ENCODE results near the gene LYRM9.
"Not testable (repeated sequence)": the region's sequence is repeated elsewhere in the genome, so short reads cannot be mapped to it uniquely, and the experiment has no call there.

LYRM9 gene

GRCh38 chr17:27906226-27906580 lies 13.0 kb upstream of the LYRM9 start:
- DNase-seq (no peak), ATAC-seq (no peak)

GRCh38 chr17:27905447-27906225 lies 12.5 kb upstream of the LYRM9 start:
- no peak for DNase-seq
- ATAC-seq = no peak

GRCh38 chr17:27904534-27905446 lies 11.6 kb upstream of the LYRM9 start:
- DNase-seq (no peak), ATAC-seq (no peak)

- no peak for DNase-seq
- ATAC-seq = no peak
Observed at GRCh38 chr17:27904114-27904513, 10.9 kb upstream of the LYRM9 start.

GRCh38 chr17:27899525-27899924 lies 6.4 kb upstream of the LYRM9 start:
- ATAC-seq = no peak

GRCh38 chr17:27898096-27898495 lies 4.9 kb upstream of the LYRM9 start:
- no peak for ATAC-seq
- no peak for DNase-seq

More at GRCh38 chr17:27899525-27899924, 6.4 kb upstream of the LYRM9 start:
- DNase-seq = no peak

- DNase-seq = no peak
- no peak for ATAC-seq
Observed at GRCh38 chr17:27896701-27897100, 3.5 kb upstream of the LYRM9 start.

GRCh38 chr17:27895940-27896535 lies 2.9 kb upstream of the LYRM9 start:
- no peak for DNase-seq
- no peak for ATAC-seq

- no peak for ATAC-seq
- DNase-seq = no peak
Observed at GRCh38 chr17:27895123-27895895, 2.1 kb upstream of the LYRM9 start.

- DNase-seq = no peak
- no peak for ATAC-seq
Observed at GRCh38 chr17:27893841-27894503, 807 bp upstream of the LYRM9 start.

- DNase-seq (no peak), ATAC-seq (no peak)
Observed at GRCh38 chr17:27892542-27892865, 661 bp downstream of the LYRM9 start.

- no peak for ATAC-seq
- no peak for DNase-seq
Observed at GRCh38 chr17:27891841-27892240, 1.3 kb downstream of the LYRM9 start.

- no peak for DNase-seq
- no peak for ATAC-seq
Observed at GRCh38 chr17:27889711-27890251, 3.4 kb downstream of the LYRM9 start.

GRCh38 chr17:27888945-27889344 lies 4.2 kb downstream of the LYRM9 start:
- no peak for ATAC-seq
- no peak for DNase-seq

GRCh38 chr17:27888067-27888466 lies 5.1 kb downstream of the LYRM9 start:
- ATAC-seq = no peak
- DNase-seq = no peak

GRCh38 chr17:27886348-27886906 lies 6.7 kb downstream of the LYRM9 start:
- not testable (repeated sequence) for ATAC-seq, DNase-seq

GRCh38 chr17:27882162-27882840 lies 10.9 kb downstream of the LYRM9 start:
- ATAC-seq = no peak
- no peak for DNase-seq

- ATAC-seq (peak; percentile 91), DNase-seq (peak; percentile 76)
Observed at GRCh38 chr17:27879987-27880608, 13.1 kb downstream of the LYRM9 start.

- ATAC-seq (peak; percentile 37), DNase-seq (peak; percentile 49)
Observed at GRCh38 chr17:27878776-27879562, 14.2 kb downstream of the LYRM9 start.

All from stimulated activated naive CD8-positive, alpha-beta T cell treated with anti-CD3 and anti-CD28 coated beads, Interleukin-15, Interleukin-2, amounts not matched to agents 100 U/mL and 50 U/mL, for 24 hours (primary cell).